ENCODE results near the gene GALNT12.

DNA sequence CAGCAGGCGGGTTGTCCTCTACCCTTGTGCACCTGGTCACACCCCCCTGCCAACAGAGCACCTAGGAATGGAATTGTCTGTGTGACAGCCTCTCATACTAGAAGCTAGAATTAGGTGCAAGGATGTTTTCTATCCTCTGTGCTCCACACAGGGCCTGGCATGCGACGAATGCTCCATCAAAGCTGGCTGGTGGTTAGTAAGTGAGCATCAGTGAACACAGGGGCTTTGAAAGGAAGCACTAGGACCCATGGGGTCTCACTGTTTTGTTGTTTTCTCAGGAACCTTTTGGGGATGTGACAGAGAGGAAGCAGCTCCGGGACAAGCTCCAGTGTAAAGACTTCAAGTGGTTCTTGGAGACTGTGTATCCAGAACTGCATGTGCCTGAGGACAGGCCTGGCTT, 32.3 kb downstream of the GALNT12 start:
- TF ChIP-seq, protein P1, sequence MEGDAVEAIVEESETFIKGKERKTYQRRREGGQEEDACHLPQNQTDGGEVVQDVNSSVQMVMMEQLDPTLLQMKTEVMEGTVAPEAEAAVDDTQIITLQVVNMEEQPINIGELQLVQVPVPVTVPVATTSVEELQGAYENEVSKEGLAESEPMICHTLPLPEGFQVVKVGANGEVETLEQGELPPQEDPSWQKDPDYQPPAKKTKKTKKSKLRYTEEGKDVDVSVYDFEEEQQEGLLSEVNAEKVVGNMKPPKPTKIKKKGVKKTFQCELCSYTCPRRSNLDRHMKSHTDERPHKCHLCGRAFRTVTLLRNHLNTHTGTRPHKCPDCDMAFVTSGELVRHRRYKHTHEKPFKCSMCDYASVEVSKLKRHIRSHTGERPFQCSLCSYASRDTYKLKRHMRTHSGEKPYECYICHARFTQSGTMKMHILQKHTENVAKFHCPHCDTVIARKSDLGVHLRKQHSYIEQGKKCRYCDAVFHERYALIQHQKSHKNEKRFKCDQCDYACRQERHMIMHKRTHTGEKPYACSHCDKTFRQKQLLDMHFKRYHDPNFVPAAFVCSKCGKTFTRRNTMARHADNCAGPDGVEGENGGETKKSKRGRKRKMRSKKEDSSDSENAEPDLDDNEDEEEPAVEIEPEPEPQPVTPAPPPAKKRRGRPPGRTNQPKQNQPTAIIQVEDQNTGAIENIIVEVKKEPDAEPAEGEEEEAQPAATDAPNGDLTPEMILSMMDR (IDR thresholded peaks at IDR 0.05): no peak
- no peak for TF ChIP-seq EZH2phosphoT487 (IDR thresholded peaks at IDR 0.05)

Data from neural progenitor cell (in vitro differentiated cells).